GM15510 (cell line): ENCODE data around the gene EMILIN1.

Source experiments
- POLR2A ChIP-seq: IDR thresholded peaks from 3 replicates; pipeline ENCODE4 v1.6.1; 2011; ENCODE audit warnings: borderline replicate concordance; ENCODE audit not compliant: insufficient read length; ENCODE audit errors: extremely low read depth

The EMILIN1 gene

GRCh38 chr2:27118525-27119329 lies 40.3 kb downstream of the EMILIN1 start, which contains the start of gene CGREF1:
TSS of gene CGREF1 (minus strand) at chr2:27119128. CDS start at chr2:27104366, 14,762 bp downstream.
- no peak for TF ChIP-seq POLR2A

GRCh38 chr2:27121906-27122305 lies 43.5 kb downstream of the EMILIN1 start:
- TF ChIP-seq POLR2A: no peak

DNA sequence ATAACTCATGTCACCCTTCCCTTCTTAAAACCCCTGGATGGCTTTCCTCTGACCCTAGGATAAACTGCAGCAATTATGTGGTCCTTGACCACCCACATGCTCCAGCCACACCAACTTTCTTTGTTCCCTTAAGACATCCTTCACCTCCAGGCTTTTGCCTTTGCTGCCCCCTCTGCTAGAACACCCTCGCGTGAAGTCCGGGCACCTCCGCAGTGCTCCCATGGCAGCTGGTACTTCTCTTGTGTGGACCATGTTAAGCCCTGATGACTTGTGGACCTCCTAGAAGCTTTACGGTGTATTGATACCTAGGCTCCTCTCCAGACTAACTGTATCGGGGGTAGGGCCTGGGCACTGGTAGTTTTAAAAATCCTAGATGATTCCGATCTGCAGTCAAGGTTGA lies 44.4 kb downstream of the EMILIN1 start:
- no peak for TF ChIP-seq POLR2A

GRCh38 chr2:27123302-27124150 lies 45.1 kb downstream of the EMILIN1 start, which contains the start of gene ABHD1:
TSS of gene ABHD1 (plus strand) at chr2:27123815. CDS start at chr2:27123949, 134 bp downstream.
- peak; percentile 29 for TF ChIP-seq POLR2A

GRCh38 chr2:27125104-27125503 lies 46.7 kb downstream of the EMILIN1 start:
- no peak for TF ChIP-seq POLR2A

GRCh38 chr2:27126252-27126710 lies 47.9 kb downstream of the EMILIN1 start:
- no peak for TF ChIP-seq POLR2A

- TF ChIP-seq POLR2A: no peak
These were observed 49.7 kb downstream of the EMILIN1 start for GRCh38 chr2:27127883-27128667.

- no peak for TF ChIP-seq POLR2A
These were observed 50.5 kb downstream of the EMILIN1 start for GRCh38 chr2:27128668-27129571.

GRCh38 chr2:27130396-27130795 lies 52.0 kb downstream of the EMILIN1 start:
- no peak for TF ChIP-seq POLR2A

DNA sequence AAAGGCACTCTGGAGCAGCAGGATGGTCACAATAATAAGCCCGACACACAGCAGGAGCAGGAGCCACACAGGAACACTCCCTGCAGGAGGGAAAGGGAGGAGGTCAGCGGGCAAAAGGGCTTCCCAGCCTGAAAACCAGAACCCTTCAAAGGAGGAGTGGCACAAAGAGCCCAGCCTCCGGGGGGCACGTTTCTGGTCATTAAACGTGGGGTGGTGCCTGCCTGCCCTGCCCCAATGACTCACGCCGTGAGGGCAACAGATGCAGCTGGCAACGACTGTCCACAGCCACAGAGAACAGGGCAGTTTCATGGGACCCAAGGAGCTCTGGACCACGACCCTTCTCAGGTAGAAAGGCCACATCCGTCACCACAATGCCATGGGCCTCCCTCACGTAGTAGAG lies 53.0 kb downstream of the EMILIN1 start:
- TF ChIP-seq POLR2A: no peak

- no peak for TF ChIP-seq POLR2A
These were observed 54.9 kb downstream of the EMILIN1 start for GRCh38 chr2:27133195-27133875.

DNA sequence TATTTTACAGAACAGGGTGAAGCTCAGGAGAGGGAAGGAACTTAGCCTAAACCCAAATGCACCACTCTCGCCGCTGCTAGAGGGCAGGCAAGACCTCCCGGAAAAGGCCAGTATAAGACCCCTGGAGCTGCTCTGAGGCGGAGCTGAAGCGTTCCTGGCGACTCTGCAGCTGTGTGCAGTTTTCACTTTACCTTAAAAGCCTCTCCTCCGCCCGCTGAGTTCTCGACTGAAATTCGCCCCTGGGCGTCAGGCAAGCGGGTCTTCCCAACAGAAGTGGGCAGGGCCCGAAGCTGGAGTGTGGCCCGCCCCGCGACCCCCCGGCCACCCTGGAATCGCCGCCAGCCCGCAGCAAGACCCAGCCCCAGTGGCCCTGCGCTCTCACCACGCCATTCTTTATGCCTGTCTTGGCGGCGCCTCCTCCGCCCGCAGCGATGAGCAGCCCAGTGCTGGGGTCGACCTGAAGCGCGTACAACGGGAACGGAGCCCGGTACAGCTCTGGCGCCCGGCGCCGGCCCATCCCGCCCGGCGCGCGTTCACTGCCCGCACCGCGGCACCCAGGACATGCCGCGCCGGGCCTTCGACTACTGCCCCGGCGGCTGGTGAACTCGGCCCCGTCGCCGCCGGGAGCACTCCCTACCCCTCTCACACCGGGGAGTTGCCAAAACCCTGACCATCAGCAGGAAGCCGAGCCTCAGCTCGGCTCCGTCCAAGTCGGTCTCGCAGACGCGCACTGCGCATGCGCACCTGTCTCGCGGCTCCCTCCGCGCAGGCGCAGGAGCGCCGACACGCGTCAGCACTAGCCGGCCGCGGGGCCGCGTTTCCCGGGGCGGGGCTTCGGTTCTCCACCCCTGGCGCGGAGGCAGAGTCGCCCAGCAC lies 55.7 kb downstream of the EMILIN1 start, which contains the start of gene PREB:
TSS of gene PREB (minus strand) at position 732 of the 876 bp plus-strand sequence. CDS start at position 517, 215 bp downstream.
- peak; percentile 94 for TF ChIP-seq POLR2A
